ENCODE data around the gene AGFG1. TPM values are rescaled to one million over a fixed set of nuclear protein-coding genes. Genes with fewer than 3 reads are reported as not detected.

Gene AGFG1
- total RNA-seq, 1 experiment from 2014 or later: 109 TPM

GRCh38 chr2:227608561-227609338 is 136.8 kb downstream of the AGFG1 start:
- H3K9me3 ChIP-seq (ENCODE audit: control insufficient read depth, low read depth, low read length): no peaks in the 10 kb centered on the region
- no CpG with 5 or more reads among the region's 16 CpGs for WGBS (ENCODE audit: extremely low coverage, insufficient read length, low lambda C conversion rate)
- no peaks in the 10 kb centered on the region for H3K4me1 ChIP-seq (ENCODE audit: insufficient read depth, low read length)
- H4K5ac ChIP-seq (ENCODE audit: insufficient read length, low read depth, low read length): no peak overlapping the region
- Mint-ChIP-seq H3K36me3 (ENCODE audit: insufficient read depth in 1 of 3, low read depth in 3 of 3) (no peaks in the 10 kb centered on the region; a peak in 1 of 7 replicates), H3K4me3 (no peak overlapping the region), H3K27ac (no peak overlapping the region), H3K4me1 (0 out of 4 replicates have a peak, but pooled peaks cover 0 to 2% of the 10 kb centered on the region in 2 experiments), H3K27me3 (ENCODE audit: low read depth) (peaks cover 2% of the 10 kb centered on the region; the same call in 1 of the 2 replicates), H3K9me3 (no peaks in the 10 kb centered on the region; a peak in 1 of 5 replicates)
- no peak overlapping the region for H2AK5ac ChIP-seq (ENCODE audit: insufficient read length, low read length)
- H3K23me2 ChIP-seq (ENCODE audit: insufficient read length, low read depth, low read length, poor library complexity, severe bottlenecking): no peaks in the 10 kb centered on the region
- no peak overlapping the region for H4K91ac ChIP-seq (ENCODE audit: insufficient read length, low read depth, low read length)
- H3K56ac ChIP-seq (ENCODE audit: insufficient read length, low read depth, low read length): no peak overlapping the region
- TF ChIP-seq, protein P1, sequence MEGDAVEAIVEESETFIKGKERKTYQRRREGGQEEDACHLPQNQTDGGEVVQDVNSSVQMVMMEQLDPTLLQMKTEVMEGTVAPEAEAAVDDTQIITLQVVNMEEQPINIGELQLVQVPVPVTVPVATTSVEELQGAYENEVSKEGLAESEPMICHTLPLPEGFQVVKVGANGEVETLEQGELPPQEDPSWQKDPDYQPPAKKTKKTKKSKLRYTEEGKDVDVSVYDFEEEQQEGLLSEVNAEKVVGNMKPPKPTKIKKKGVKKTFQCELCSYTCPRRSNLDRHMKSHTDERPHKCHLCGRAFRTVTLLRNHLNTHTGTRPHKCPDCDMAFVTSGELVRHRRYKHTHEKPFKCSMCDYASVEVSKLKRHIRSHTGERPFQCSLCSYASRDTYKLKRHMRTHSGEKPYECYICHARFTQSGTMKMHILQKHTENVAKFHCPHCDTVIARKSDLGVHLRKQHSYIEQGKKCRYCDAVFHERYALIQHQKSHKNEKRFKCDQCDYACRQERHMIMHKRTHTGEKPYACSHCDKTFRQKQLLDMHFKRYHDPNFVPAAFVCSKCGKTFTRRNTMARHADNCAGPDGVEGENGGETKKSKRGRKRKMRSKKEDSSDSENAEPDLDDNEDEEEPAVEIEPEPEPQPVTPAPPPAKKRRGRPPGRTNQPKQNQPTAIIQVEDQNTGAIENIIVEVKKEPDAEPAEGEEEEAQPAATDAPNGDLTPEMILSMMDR (conservative IDR thresholded peaks at IDR 0.05): no peak
- no peak overlapping the region for H2BK15ac ChIP-seq (ENCODE audit: low read depth, low read length)
- H2BK12ac ChIP-seq (ENCODE audit: insufficient read length, low read depth, low read length): no peak overlapping the region
- no peak overlapping the region for H3K14ac ChIP-seq (ENCODE audit: insufficient read depth, low read length)
- no peak overlapping the region for H3K18ac ChIP-seq (ENCODE audit: insufficient read length, low read depth, low read length)
- no peaks in the 10 kb centered on the region for H3K79me2 ChIP-seq (ENCODE audit: insufficient read depth, low read length)
- H3K9ac ChIP-seq (ENCODE audit: extremely low read depth, insufficient read length, low read length): no peak overlapping the region
- no peak overlapping the region for H4K8ac ChIP-seq (replicated peaks; ENCODE audit: insufficient read length, low read depth, low read length)
- H3K27ac ChIP-seq (ENCODE audit: insufficient read length, low read depth, low read length): no peak overlapping the region
- H3T11ph ChIP-seq (ENCODE audit: low read length): no peak overlapping the region
- H3K4me2 ChIP-seq (ENCODE audit: insufficient read depth, insufficient read length, low read length): no peak overlapping the region
- H4K20me1 ChIP-seq (ENCODE audit: control insufficient read depth, insufficient read depth, insufficient read length): no peaks in the 10 kb centered on the region
- H2BK120ac ChIP-seq (ENCODE audit: low read depth, low read length, poor library complexity, severe bottlenecking): no peak overlapping the region
- no peak overlapping the region for H2BK5ac ChIP-seq (ENCODE audit: insufficient read length, low read length)
- no peak overlapping the region for H3K23ac ChIP-seq (ENCODE audit: insufficient read length, low read depth, low read length)
- H3K27me3 ChIP-seq (ENCODE audit: insufficient read depth, low read length): no peaks in the 10 kb centered on the region
- no peaks in the 10 kb centered on the region for H3K79me1 ChIP-seq (ENCODE audit: insufficient read depth, low read depth, low read length, poor library complexity, severe bottlenecking)
- H2BK20ac ChIP-seq (ENCODE audit: low read depth, low read length, poor library complexity, severe bottlenecking): no peak overlapping the region
- H3K4ac ChIP-seq (ENCODE audit: low read depth, low read length): no peak overlapping the region
- no peak for DNase-seq
- H2AFZ ChIP-seq (ENCODE audit: low read length): no peak overlapping the region

Measured in H9 (cell line).